Stimulated activated CD8-positive, alpha-beta memory T cell treated with anti-CD3 and anti-CD28 coated beads, Interleukin-4, amount 100 ng/mL, for 24 hours (primary cell): ENCODE measurements around the gene SH2D7.
A peak's percentile ranks its signal among the peaks of the same experiment; 100 is the strongest.
"Not testable (repeated sequence)": the region's sequence is repeated elsewhere in the genome, so short reads cannot be mapped to it uniquely, and the experiment has no call there.

Experiments
- DNase-seq: peaks from one replicate; pipeline ENCODE4 v3.0.0-alpha.2; 2020; ENCODE audit warnings: low read depth

SH2D7 gene

GRCh38 chr15:78142332-78142731 is 50.0 kb downstream of the SH2D7 start:
- DNase-seq = no peak

- no peak for DNase-seq
Observed at GRCh38 chr15:78146425-78147154, 54.2 kb downstream of the SH2D7 start.

GRCh38 chr15:78147566-78147965 is 55.2 kb downstream of the SH2D7 start:
- no peak for DNase-seq

- DNase-seq = no peak
Observed at GRCh38 chr15:78148392-78149067, 56.2 kb downstream of the SH2D7 start.

GRCh38 chr15:78149068-78149804 is 56.9 kb downstream of the SH2D7 start, which contains the start of gene IDH3A:
Gene IDH3A, plus strand, starts transcription at chr15:78149362. Its CDS starts 42 bp downstream, at chr15:78149404.
- DNase-seq = peak; percentile 100

GRCh38 chr15:78149805-78150751 is 57.7 kb downstream of the SH2D7 start:
- no peak for DNase-seq

- not testable (repeated sequence) for DNase-seq
Observed at GRCh38 chr15:78151075-78151474, 58.7 kb downstream of the SH2D7 start.
